NCI-H774 (cell line): Measurements from ENCODE around the gene CFDP1.

Experiments
- DNase-seq: peaks from one replicate; lab custom pipeline; 2025; lab: John Stamatoyannopoulos, UW

The CFDP1 gene

DNA sequence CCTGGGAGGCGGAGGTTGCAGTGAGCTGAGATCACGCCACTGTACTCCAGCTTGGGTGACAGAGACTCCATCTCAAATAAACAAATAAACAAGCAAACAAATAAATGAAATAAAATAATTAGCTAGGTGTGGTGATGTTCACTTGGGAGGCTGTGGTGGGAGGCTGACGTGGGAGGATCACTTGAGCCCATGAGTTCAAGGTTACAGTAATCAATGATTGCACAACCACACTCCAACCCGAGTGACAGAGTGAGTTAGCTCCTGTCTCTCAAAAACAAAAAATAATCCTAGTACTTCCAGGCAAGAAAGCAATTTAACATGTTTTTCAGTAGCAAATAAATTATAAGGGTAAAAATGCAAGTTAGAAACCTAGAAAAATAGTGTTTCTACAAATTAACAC is 26.4 kb downstream of the CFDP1 start:
- no peak for DNase-seq

DNA sequence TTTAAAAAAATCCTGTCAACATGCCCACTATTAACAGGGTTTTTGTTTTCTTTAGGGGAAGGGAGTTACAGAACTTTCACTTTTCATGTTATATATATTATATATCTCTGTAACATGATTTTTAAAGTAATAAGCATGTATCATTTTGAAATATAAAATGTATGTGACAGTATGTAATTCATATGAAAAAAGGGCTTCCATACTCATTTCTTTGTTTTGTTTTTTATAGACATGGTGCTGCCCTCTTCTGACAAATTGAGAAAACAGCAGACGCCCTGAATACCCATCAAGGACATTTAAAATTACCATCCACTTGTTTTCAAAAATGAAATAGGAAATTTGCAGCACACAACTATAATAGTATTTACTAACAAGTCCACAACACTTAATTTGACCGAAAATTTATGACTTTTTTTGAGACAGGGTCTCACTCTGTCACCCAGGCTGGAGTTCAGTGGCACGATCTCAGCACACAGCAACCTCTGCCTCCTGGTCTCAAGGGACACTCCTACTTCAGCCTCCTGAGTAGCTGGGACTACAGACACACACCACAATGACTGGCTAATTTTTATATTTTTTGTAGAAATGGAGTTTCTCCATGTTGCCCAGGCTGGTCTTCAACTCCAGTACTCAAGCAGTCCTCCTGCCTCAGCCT is 30.4 kb downstream of the CFDP1 start:
- no peak for DNase-seq

GRCh38 chr16:75402159-75402820 is 31.0 kb downstream of the CFDP1 start:
- no peak for DNase-seq

DNA sequence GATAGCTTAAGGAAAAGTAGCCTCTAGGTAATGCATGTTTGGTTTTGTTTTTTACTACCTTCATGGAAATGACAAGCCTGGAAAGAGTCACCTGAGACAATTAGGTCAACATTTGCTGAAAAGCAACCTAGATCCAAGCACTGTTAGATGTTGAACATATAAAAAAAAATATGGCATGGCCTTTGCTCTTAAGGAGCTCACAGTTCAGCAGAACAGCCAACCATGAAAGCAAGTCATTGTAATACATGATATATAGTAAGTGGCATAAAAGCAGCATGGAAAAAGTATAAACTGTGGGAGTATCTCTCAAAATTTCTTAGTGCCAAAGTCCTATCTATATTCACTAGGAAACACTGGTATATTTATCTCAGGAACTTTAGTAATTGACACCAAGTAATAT is 31.6 kb downstream of the CFDP1 start:
- DNase-seq: no peak

GRCh38 chr16:75398333-75398732 is 35.0 kb downstream of the CFDP1 start:
- DNase-seq: no peak

DNA sequence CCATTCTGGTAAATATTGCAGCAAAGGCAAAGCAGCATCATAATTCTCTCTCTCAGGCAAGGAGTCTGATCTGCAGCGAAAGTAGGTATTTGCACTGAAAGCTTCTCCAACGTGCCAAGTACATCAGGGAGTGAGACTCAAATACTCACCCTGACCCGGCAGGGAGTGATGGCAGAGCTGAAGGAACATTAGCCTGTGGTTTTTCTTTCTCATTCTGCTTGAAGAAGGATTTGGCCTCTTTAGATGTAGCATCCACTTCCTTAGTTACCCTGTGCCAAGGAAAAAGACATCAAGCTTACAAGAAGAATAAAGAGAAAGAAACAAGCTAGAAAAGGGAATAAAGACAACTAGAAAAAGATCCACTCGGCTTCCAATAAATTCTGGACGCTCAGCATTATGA is 38.4 kb downstream of the CFDP1 start:
- no peak for DNase-seq

- no peak for DNase-seq
Measured at GRCh38 chr16:75392906-75393305, 40.4 kb downstream of the CFDP1 start.

DNA sequence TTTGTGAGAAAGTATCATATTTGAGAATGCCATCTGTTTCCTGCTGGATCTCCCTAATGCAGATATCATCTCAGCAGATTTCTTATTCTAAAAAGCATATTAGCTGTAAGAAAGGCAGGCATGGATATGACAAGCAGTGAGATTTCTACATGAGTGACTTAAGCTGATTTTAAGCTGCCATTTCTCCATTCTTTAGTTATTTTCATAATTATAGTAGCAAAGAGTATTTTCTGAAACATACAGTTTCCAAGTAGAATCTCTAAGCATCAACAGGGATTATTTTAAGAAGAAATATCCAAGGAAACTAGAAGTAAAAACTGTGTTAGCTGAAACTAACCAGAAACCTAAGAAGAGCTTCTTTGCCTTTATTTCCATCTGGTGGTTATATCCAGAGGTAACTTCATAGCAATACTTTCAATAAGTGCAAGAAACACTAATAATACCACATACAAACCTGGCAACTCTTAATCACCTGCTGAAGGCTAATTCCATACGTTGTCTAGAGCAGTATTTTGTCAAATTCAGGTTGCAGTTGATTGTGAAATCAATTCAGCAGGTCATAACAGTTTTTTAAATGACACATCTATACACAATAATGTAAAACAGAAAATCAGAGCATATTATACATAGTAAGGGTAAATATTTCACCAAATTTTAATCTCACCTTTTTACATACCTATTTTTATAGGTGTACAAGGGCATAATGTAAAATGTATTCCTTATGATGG is 42.2 kb downstream of the CFDP1 start:
- no peak for DNase-seq

GRCh38 chr16:75389096-75389690 is 44.1 kb downstream of the CFDP1 start:
- no peak for DNase-seq

DNA sequence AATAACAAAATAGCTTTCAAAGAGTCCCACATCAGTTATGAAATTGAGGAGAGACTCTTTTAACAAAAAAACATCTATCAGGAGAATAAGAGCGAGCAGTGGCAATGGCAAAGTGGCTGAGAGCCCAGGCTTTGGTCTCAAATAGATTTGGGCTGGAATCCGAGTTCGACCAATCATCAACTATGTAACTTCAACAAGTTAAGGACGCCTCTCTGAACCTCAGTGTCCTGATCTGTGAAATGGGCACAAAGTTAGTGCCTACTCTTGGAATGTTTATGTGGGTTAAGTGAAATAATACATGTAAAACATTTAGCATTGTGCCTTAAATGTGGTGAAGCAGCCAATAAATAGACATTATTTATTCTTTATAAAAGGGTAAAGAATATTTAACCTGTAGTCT is 45.4 kb downstream of the CFDP1 start:
- no peak for DNase-seq

GRCh38 chr16:75385507-75386152 is 47.7 kb downstream of the CFDP1 start:
- DNase-seq: no peak

GRCh38 chr16:75383141-75383540 is 50.2 kb downstream of the CFDP1 start:
- no peak for DNase-seq

DNA sequence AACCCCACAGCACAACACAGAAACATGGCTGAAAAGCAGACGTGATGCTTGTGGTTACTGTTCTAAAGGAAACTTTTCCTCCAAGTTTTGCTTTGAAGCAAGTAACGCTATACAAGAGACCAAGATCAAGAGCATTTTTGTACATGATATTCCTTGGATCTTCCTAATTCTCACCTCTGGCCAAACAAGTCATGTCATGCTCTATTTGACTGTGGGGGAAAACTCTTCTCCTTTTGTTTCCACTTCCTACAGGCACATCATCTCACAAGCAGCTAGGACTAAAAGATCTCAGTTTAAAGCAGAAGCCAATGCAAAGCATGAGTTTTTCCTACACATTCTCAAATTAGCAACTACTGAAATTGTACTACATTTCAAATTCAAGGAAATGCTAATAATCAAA is 50.7 kb downstream of the CFDP1 start:
- no peak for DNase-seq

- DNase-seq: no peak
Measured at GRCh38 chr16:75380870-75381269, 52.4 kb downstream of the CFDP1 start.

- DNase-seq: no peak
Measured at GRCh38 chr16:75379911-75380847, 53.1 kb downstream of the CFDP1 start.

DNA sequence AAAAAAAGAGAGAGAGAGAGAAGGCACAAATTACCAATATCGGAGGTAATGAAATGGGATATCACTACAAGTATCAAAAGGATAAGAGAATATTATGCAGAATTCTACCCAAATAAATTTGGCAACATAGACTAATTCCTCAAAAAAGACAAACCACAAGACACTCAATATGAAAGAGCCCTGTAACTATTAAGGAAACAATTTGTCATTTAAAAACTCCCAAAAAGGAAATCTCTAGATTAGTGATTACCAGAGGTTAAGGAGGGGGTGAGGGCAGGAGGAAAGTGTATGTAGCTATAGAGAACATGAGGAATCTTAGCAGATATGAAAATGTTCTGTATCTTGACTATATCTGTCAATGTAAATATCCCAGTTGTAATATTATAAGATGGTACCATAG is 54.0 kb downstream of the CFDP1 start:
- no peak for DNase-seq

GRCh38 chr16:75378616-75379015 is 54.7 kb downstream of the CFDP1 start:
- no peak for DNase-seq

GRCh38 chr16:75377729-75378386 is 55.4 kb downstream of the CFDP1 start:
- no peak for DNase-seq

DNA sequence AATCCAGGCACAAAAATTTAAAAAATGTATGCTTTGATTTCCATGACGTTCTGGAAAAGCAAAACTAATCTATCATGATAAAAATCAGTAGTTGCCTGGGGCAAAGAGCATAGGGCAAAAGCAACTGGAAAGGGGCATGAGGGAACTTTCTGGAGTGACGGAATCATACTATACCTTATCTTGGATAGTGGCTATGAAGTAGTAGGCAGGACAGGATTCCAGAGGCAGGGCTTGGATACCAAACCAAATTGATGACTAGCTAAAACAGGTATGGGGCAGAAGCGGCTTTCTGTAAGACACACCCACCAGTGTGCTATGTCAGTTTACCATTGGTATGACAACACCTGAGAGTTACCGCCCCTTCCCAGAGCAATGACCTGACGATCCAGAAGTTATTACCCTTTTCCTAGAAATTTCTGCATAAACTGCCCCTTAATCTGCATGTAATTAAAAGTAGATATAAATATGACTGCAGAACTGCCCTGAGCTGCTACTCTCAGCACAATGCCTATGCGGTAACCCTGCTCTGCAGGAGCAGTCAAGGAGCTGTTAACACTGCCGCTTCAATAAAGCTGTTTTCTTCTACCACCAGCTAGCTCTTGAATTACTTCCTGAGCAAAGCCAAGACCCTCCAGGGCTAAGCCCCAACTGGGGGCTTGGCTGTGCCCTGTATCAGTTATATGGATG is 56.7 kb downstream of the CFDP1 start:
- no peak for DNase-seq

DNA sequence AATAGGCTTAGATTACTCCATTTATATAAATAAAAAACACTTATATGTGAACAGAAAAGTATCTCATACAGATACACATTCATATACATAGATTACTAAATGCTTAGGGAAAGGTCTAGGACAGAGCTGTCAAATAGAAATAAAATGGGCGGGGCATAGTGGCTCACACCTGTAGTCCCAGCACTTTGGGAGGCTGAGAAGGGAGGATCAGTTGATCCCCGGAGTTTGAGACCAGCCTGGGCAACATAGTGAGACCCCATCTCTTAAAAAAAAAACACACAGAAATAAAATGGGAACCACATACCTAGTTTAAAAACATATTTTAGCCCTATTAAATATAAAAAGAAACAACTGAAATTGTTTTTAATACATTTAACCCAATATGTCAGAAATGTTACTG is 58.9 kb downstream of the CFDP1 start:
- DNase-seq: no peak
